ENCODE measurements around the gene CLDN14.
A peak's percentile ranks its signal among the peaks of the same experiment; 100 is the strongest.

Gene CLDN14

DNA sequence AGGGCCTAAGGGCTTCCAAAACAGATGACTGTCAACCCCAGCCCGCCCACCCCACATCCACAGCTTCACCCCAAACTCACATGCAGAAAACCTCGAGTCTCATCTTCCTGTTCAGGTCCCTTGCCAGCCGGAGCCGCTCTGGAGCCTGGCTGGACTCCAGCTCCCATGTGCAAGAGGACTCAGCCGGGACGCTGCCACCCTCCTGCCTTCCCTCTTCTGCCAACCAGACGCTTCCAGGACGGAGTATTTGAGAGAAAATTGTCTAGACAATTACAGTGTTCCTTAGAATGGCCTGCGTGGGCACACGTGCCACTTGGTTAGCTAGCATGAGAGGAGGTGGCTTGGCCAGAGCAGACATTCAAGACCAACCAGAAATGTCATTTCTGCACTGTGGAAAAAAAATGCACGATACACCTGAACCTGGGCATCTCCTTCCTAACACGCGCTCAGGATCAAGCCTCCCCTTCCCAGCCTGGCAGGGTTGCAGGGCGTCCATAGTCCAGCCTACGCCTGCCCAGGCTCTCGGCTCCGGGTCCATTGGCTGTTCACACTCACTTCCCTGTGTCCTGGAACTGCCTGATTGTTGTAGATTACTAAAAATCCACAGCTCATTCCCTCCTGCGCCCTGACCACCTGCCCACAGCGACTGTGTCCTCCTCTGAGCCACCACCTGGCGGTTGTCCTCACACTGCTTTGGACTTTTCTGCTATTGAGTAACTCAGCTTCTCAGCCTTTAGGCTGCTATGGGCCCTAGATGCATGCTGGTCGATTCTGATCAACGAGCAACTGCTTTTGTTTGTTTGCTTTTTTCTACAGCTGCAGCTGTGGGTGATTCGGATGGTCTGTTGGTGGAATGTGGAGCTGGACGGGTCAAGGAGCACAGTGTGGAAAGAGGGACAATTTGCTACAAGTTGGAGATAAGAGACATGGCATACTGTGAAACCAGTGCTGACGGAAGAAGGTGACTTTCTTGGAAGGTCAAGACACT lies at the start of gene CLDN14:
CLDN14 (minus strand) TSS at position 708 of the 988 bp plus-strand sequence. CDS start 18,427 bp downstream, outside the sequence.
- DNase-seq (ENCODE audit: low spot score), result no peak

- DNase-seq (ENCODE audit: low spot score), result no peak
Measured at GRCh38 chr21:36528716-36529115, 48.8 kb upstream of the CLDN14 start.

DNA sequence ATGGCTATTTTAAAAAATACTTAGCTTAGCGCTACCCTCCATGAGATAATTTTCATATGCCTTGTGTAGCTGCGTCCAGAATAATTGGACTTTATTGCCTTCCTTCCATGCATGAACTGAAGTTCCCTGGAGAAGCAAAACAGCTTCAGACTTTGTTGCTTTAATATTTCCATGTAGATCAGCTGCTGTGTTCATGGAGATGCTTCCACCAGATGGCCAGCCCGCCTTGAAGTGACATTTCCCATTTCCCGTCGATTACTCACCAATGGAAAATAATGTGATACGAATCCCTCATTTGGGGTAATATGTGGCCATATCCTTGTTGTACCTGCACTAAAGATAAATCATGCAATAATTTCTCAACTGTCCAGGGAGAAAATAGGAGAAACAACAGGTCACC lies 47.4 kb upstream of the CLDN14 start:
- DNase-seq (ENCODE audit: low spot score), result no peak

DNA sequence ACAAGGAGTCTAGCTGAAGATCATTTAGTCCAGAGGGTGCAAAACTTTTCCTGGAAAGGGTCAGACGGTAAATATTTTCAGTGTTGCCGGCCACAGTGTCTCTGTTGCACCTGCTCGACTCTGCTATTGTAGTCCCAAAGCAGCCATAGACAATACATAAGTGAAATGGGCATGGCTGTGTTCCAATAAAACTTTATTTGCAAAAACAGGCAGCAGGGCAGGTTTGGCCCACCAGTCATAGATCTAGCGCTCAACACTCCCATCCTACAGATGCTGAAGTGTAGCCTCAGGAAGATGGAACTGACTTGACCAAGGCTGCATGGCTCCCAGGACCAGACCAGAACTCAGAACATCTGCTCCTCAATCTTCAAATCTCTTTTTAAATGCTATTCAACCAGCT lies 46.2 kb upstream of the CLDN14 start:
- DNase-seq (ENCODE audit: low spot score), result no peak

GRCh38 chr21:36524477-36524876 lies 44.6 kb upstream of the CLDN14 start:
- DNase-seq (ENCODE audit: low spot score), result no peak

DNA sequence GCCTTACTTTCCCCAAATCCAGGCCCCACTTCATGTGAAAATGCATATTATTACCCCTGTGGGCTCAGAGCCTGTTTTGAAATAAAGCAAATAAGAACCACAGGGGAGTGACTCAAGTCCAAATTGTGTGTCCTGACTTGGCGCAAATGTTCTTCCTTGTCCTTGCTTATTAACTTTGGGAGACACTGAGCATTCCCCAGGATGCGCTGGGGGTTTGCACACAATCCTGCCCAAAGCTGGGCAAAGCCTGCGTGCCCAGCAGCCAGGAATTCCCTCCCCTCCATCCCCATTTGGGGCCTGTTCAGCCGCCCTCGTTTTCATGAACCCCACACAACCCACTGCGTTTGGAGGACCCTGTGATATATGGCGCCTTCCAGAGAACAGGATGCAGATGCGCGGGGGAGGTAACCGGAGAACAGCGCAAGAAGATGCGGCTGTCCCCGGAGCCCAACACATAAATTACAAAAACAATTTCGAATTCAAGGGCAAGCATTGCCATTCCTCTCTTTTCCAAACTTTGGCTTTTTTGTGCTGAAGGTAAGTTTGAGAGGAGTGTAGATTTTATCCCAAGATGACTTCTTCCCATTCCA lies 42.4 kb upstream of the CLDN14 start:
- DNase-seq (ENCODE audit: low spot score), result no peak

GRCh38 chr21:36518883-36519492 lies 39.1 kb upstream of the CLDN14 start:
- no peak for DNase-seq (ENCODE audit: low spot score)

DNA sequence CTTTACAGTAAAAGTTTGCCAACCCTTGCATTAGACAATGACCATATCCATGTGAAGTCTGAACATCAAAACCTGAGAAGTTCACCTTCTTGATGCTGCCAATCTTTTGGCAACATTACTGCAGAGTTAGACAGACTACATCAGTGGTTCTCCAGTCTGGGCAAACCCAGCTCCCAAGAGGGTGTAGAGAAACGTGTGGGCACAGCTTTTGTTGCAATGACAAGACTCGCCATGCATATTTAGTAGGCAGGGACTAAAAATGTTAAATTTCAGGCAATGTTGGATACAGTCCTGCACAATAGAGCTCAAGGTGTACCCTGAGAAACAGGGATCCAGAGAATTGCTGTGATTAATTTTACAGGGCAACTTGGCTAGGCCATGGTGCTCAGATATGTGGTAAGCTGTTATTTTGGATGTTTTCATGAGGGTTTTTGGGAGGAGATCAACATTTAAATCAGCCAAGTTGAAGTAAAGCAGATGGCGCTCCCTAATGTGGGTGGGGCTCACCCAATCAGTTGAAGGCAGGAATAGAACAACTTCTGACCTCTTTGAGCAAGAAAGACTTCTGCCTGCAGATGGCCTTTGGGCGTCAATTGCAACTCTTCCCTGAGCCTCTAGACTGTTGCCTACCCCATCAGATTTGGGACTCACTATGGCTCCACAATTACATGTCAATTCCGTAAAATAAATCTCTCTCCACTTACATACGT lies 37.6 kb upstream of the CLDN14 start:
- no peak for DNase-seq (ENCODE audit: low spot score)

GRCh38 chr21:36516281-36516680 lies 36.4 kb upstream of the CLDN14 start:
- no peak for DNase-seq (ENCODE audit: low spot score)

- no peak for DNase-seq (ENCODE audit: low spot score)
Measured at GRCh38 chr21:36513430-36513829, 33.5 kb upstream of the CLDN14 start.

- DNase-seq (ENCODE audit: low spot score), result no peak
Measured at GRCh38 chr21:36512971-36513370, 33.0 kb upstream of the CLDN14 start.

GRCh38 chr21:36511484-36512220 lies 31.7 kb upstream of the CLDN14 start:
- DNase-seq (ENCODE audit: low spot score), result no peak

DNA sequence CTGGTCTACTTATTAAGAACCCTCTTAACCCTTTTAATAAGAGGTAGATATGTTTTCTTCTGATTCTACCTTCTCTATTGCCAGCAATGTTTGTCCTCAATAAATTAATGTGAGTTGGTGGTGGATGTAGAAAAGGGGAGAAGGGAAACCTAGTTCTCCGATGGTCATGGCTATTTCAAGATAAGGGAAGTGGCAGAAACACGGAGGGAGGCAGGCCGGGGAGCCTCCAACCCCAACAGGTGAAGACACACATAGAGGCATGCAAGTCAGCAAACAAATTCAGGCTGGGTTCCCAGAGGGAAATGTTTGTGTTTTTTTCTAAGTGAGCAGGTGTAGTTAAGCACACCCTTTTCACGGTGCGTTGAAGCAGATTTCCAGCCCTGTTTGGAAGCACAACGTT lies 31.0 kb upstream of the CLDN14 start:
- no peak for DNase-seq (ENCODE audit: low spot score)

GRCh38 chr21:36509973-36510664 lies 30.2 kb upstream of the CLDN14 start:
- DNase-seq (ENCODE audit: low spot score), result no peak

GRCh38 chr21:36508948-36509347 lies 29.0 kb upstream of the CLDN14 start:
- no peak for DNase-seq (ENCODE audit: low spot score)

GRCh38 chr21:36507397-36508018 lies 27.6 kb upstream of the CLDN14 start:
- DNase-seq (ENCODE audit: low spot score), result no peak

DNA sequence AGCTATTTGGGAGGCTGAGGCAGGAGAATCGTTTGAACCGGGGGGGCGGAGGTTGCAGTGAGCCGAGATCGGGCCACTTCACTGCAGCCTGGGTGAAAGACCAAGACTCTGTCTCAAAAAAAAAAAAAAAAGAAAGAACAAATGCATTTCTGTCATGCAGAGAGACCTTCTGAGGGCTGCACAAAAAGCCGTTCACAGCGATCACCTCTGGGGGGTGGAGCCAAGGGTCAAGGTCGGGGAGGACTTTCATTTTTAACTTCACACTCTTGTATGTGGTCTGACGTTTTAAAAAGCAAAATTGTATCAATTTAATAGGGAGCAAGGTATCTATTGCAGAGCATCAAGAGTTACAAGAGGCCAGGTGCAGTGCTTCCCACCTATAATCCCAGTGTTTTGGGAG lies 26.6 kb upstream of the CLDN14 start:
- DNase-seq (ENCODE audit: low spot score), result no peak

DNA sequence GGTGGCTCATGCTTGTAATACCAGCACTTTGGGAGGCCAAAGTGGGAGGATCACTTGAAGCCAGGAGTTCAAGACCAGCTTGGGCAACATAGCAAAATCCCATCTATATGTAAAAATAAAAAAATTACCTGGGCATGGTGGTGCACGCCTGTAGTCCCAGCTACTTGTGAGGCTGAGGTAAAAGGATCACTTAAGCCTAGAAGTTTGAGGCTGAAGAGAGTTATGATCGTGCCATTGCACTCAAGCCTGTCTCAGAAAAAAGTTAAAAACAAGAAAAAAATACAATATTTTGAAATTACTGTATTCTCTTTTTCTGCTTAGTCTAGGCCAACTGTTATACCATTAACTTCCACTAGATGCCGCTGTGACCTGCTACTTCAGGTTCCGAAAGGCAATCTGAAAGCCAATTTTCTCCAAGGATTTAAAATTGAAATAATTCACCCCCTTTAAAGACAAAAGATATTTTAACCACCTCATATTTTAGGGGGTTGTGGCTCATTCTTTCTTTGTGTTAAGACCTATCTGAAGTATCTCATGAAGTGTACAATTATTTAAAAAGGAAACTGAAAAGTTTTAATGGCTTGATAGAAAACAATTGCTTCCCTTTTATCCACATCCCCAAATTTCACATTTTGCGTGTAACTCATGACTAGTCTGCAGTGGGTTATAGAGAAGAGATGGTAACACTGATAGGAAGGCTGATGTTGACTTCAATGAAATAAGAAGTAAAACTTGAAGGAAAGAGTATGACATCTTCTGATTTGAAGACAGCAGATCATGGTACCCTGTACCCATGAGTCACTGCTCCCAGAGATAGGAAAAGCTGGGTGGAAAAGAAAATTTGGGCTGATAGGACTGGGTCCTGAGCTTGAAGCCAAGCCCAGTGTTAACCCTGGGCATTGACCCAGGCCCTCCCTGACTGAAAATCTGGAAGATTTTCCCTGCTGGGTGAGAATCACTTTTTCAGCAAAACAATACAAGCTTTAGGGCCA lies 24.4 kb upstream of the CLDN14 start:
- DNase-seq (ENCODE audit: low spot score), result peak; percentile 59

DNA sequence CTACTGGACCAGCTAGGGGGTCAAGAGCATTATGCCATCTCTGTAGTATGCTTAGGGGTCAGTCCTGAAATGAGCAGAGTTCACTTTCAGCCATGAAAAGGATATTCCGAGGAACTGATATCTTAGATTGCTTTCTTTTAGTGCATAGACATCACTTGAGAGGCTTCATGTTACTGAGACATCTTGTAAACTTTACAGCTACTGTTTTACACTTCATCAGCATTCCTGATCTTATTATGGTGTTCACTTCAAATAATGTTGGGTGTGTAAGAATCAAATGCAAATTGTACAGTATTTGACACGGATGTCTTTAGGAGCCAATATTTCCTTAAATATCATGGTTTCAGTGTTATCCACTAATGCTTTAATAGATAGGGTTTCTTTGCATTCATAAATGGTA lies 22.4 kb upstream of the CLDN14 start:
- no peak for DNase-seq (ENCODE audit: low spot score)
